Caco-2 (cell line): Measurements from ENCODE around the gene C20orf144. TPM values are rescaled to one million over a fixed set of nuclear protein-coding genes. Genes with fewer than 3 reads are reported as not detected.

Experiments
- BruUV-seq: library from RNA; stranded (reverse); fragments of 400-500 nt; replicated peaks from 2 replicates; lab custom pipeline; 2021; lab: Mats Ljungman, UMichigan
- CTCF ChIA-PET: fragments of 300-600 bp; sonication (Branson Sonifier 250); formaldehyde crosslinking; loops from one replicate; lab custom pipeline; 2022; ENCODE audit warnings: antibody characterized with exemption; lab: Charles Lee
- POLR2A ChIA-PET: fragments of 300-600 bp; sonication (Branson Sonifier 250); formaldehyde crosslinking; loops from one replicate; lab custom pipeline; 2022; ENCODE audit warnings: antibody characterized with exemption; lab: Charles Lee
- DNase-seq, 2 experiments: peaks; one replicate each; pipeline versions ENCODE4 v3.0.0 to v3.0.0-alpha.2; 2020 to 2022
- H3K27me3 ChIP-seq: replicated peaks from 2 replicates; pipeline ENCODE4 v1.6.0; 2011; ENCODE audit warnings: low read length; ENCODE audit not compliant: control insufficient read depth, insufficient read depth
- H3K36me3 ChIP-seq: 2 replicates; pipeline ENCODE4 v1.5.1; 2011; ENCODE audit warnings: low read length; ENCODE audit not compliant: control insufficient read depth, insufficient read depth
- H3K4me1 ChIP-seq: fragments of 250-450 bp; sonication (Bioruptor Pico); 2 replicates; pipeline ENCODE4 v1.5.1; 2020; ENCODE audit warnings: mild to moderate bottlenecking
- H3K4me3 ChIP-seq: 2 replicates; pipeline ENCODE4 v1.5.1; 2011; ENCODE audit warnings: low read depth, mild to moderate bottlenecking, control low read depth, low read length
- H3K9me3 ChIP-seq: fragments of 250-450 bp; sonication (Bioruptor Pico); 2 replicates; pipeline ENCODE4 v1.5.1; 2020; ENCODE audit warnings: mild to moderate bottlenecking, moderate library complexity
- H3K27ac Mint-ChIP-seq: one replicate; pipeline ENCODE4 v1.8.0; 2022; ENCODE audit warnings: mixed read lengths; ENCODE audit not compliant: unreplicated experiment
- H3K27me3 Mint-ChIP-seq: one replicate; pipeline ENCODE4 v1.8.0; 2022; ENCODE audit warnings: mixed read lengths; ENCODE audit not compliant: insufficient read depth, unreplicated experiment
- H3K36me3 Mint-ChIP-seq: one replicate; pipeline ENCODE4 v1.8.0; 2022; ENCODE audit warnings: mild to moderate bottlenecking, mixed read lengths; ENCODE audit not compliant: insufficient read depth, unreplicated experiment
- H3K4me1 Mint-ChIP-seq: one replicate; pipeline ENCODE4 v1.8.0; 2022; ENCODE audit warnings: low read depth, mixed read lengths; ENCODE audit not compliant: unreplicated experiment
- H3K4me3 Mint-ChIP-seq: one replicate; pipeline ENCODE4 v1.8.0; 2022; ENCODE audit warnings: mild to moderate bottlenecking, moderate library complexity, mixed read lengths; ENCODE audit not compliant: unreplicated experiment
- H3K9me3 Mint-ChIP-seq: one replicate; pipeline ENCODE4 v1.8.0; 2022; ENCODE audit warnings: mixed read lengths; ENCODE audit not compliant: unreplicated experiment
- CTCF ChIP-seq, 2 experiments: fragments of 200-600 bp in 1 of 2; IDR thresholded peaks; 1 replicate in 1 of 2; 2 replicates in 1 of 2; pipeline versions ENCODE4 v1.5.1 to v1.8.0; 2011 to 2022; ENCODE audit warnings: antibody characterized with exemption in 1 of 2, control low read depth in 1 of 2, inconsistent platforms in 1 of 2, low read depth in 1 of 2, low read length in 1 of 2, mild to moderate bottlenecking in 1 of 2, moderate library complexity in 1 of 2; ENCODE audit not compliant: insufficient read depth in 1 of 2, severe bottlenecking in 1 of 2, unreplicated experiment in 1 of 2
- intact Hi-C: fragments of 100-400 bp; cut with micrococcal nuclease; formaldehyde crosslinking; loops from one replicate; pipeline ENCODE4 v1.10.0; 2022; ENCODE audit not compliant: unreplicated experiment
- total RNA-seq: library from RNA; stranded (reverse); gene quantifications from 2 replicates; pipeline ENCODE4 v1.2.3, GENCODE V29; 2022

C20orf144 gene
- total RNA-seq, 1 experiment from 2014 or later = 0.18 TPM

- H3K4me3 ChIP-seq = peak overlapping the region; percentile 78
- intact Hi-C loops = loop anchor here (2.0 to 5.0 kb wide), 2 partner anchors 19 to 266 kb away; partner anchors contain the start of genes CDK5RAP1 and E2F1
- no TSS peak for BruUV-seq
Observed at GRCh38 chr20:33667676-33668465, 5.7 kb downstream of the C20orf144 start.

GRCh38 chr20:33668466-33669155 lies 6.5 kb downstream of the C20orf144 start:
- intact Hi-C loops = loop anchor here (5.0 kb wide), 1 partner anchor 266 kb away; the partner anchor contains the start of gene CDK5RAP1
- ChIA-PET POLR2A (interaction anchor here (0.6 to 3.0 kb wide), 6 partner anchors 14 to 444 kb away, joined by 4 to 28 read pairs (median 16); partner anchors contain the start of genes CBFA2T2, EIF2S2, PXMP4 and ZNF341), CTCF (interaction anchor here (0.5 to 6.5 kb wide), 18 partner anchors 10 to 406 kb away, joined by 3 to 127 read pairs (median 11); partner anchors contain the start of genes CBFA2T2, CDK5RAP1, PXMP4 and SNTA1)
- Mint-ChIP-seq H3K9me3 (no peaks in the 10 kb centered on the region), H3K4me1 (peaks cover 34% of the 10 kb centered on the region), H3K4me3 (peak overlapping the region; percentile 84), H3K27me3 (no peaks in the 10 kb centered on the region), H3K27ac (no peak overlapping the region), H3K36me3 (peaks cover 51% of the 10 kb centered on the region)
- no peaks in the 10 kb centered on the region for H3K27me3 ChIP-seq
- BruUV-seq = no TSS peak
- no peak for DNase-seq
- no peak for TF ChIP-seq CTCF (IDR thresholded peaks at IDR 0.05; ENCODE audit: insufficient read depth in 1 of 2, low read depth in 1 of 2, low read length in 1 of 2, severe bottlenecking in 1 of 2, unreplicated experiment in 1 of 2)
- H3K9me3 ChIP-seq = no peaks in the 10 kb centered on the region
- H3K4me1 ChIP-seq = peaks cover 29% of the 10 kb centered on the region
- H3K4me3 ChIP-seq = no peak overlapping the region; the same call in 1 of the 2 replicates
- peaks cover 11% of the 10 kb centered on the region for H3K36me3 ChIP-seq

More at GRCh38 chr20:33667676-33668465, 5.7 kb downstream of the C20orf144 start:
- ChIA-PET CTCF (interaction anchor here (0.5 to 6.5 kb wide), 22 partner anchors 11 to 405 kb away, joined by 3 to 127 read pairs (median 8); partner anchors contain the start of genes CBFA2T2, CDK5RAP1, PXMP4 and SNTA1), POLR2A (interaction anchor here (0.6 to 3.0 kb wide), 14 partner anchors 8 to 445 kb away, joined by 3 to 28 read pairs (median 8); partner anchors contain the start of genes CBFA2T2, EIF2S2, PXMP4 and ZNF341)
- Mint-ChIP-seq H3K36me3 (peaks cover 52% of the 10 kb centered on the region), H3K27ac (no peak overlapping the region), H3K27me3 (no peaks in the 10 kb centered on the region), H3K9me3 (no peaks in the 10 kb centered on the region), H3K4me1 (peaks cover 27% of the 10 kb centered on the region), H3K4me3 (peak overlapping the region; percentile 84)
- Histone ChIP-seq H3K9me3 (no peaks in the 10 kb centered on the region), H3K27me3 (no peaks in the 10 kb centered on the region), H3K4me1 (peaks cover 25% of the 10 kb centered on the region), H3K36me3 (peaks cover 11% of the 10 kb centered on the region)
- DNase-seq = peak; percentile 93 to 98
- TF ChIP-seq CTCF (IDR thresholded peaks at IDR 0.05; ENCODE audit: insufficient read depth in 1 of 2, low read depth in 1 of 2, low read length in 1 of 2, severe bottlenecking in 1 of 2, unreplicated experiment in 1 of 2) = peak; percentile 99
